GM18498 (cell line): Measurements from ENCODE around the gene DUSP10.

Experiments used
- ATAC-seq: cut with Tn5 transposase; IDR thresholded peaks from one replicate; pipeline ENCODE4 v1.9.1; 2021; ENCODE audit warnings: mild to moderate bottlenecking, moderate library complexity; ENCODE audit not compliant: unreplicated experiment

DUSP10 gene

GRCh38 chr1:221766210-221766609, 24.3 kb upstream of the DUSP10 start:
- no peak for ATAC-seq

GRCh38 chr1:221765527-221765926, 23.6 kb upstream of the DUSP10 start:
- ATAC-seq = no peak

GRCh38 chr1:221762121-221762520, 20.2 kb upstream of the DUSP10 start:
- no peak for ATAC-seq

- ATAC-seq = peak; percentile 81
Observed at GRCh38 chr1:221761354-221762002, 19.6 kb upstream of the DUSP10 start.

- no peak for ATAC-seq
Observed at GRCh38 chr1:221760911-221761310, 19.0 kb upstream of the DUSP10 start.

- ATAC-seq = no peak
Observed at GRCh38 chr1:221759436-221759835, 17.5 kb upstream of the DUSP10 start.

- ATAC-seq = no peak
Observed at GRCh38 chr1:221758455-221758854, 16.6 kb upstream of the DUSP10 start.

GRCh38 chr1:221756830-221757551, 15.1 kb upstream of the DUSP10 start:
- ATAC-seq = no peak

GRCh38 chr1:221753828-221754188, 11.9 kb upstream of the DUSP10 start:
- ATAC-seq = peak; percentile 37

- ATAC-seq = no peak
Observed at GRCh38 chr1:221751226-221751887, 9.5 kb upstream of the DUSP10 start.

- ATAC-seq = no peak
Observed at GRCh38 chr1:221748981-221749380, 7.1 kb upstream of the DUSP10 start.

GRCh38 chr1:221747839-221748238, 6.0 kb upstream of the DUSP10 start:
- no peak for ATAC-seq

GRCh38 chr1:221743416-221744208, 1.7 kb upstream of the DUSP10 start:
- ATAC-seq = peak; percentile 21

- peak; percentile 54 for ATAC-seq
Observed at GRCh38 chr1:221742555-221743415, 896 bp upstream of the DUSP10 start.

GRCh38 chr1:221740993-221741702, 741 bp downstream of the DUSP10 start:
- no peak for ATAC-seq

GRCh38 chr1:221740369-221740992, 1.4 kb downstream of the DUSP10 start:
- ATAC-seq = no peak

GRCh38 chr1:221739677-221740025, 2.2 kb downstream of the DUSP10 start:
- no peak for ATAC-seq

- no peak for ATAC-seq
Observed at GRCh38 chr1:221739018-221739676, 2.7 kb downstream of the DUSP10 start.

- no peak for ATAC-seq
Observed at GRCh38 chr1:221736714-221737113, 5.2 kb downstream of the DUSP10 start.
